GM23338 (cell line): ENCODE measurements around the gene CCDC86. TPM values are rescaled to one million over a fixed set of nuclear protein-coding genes. Genes with fewer than 3 reads are reported as not detected.

Experiments used
- ATAC-seq: fragments of 200-7000 bp; cut with Tn5 transposase; 3 replicates; pipeline ENCODE4 v1.9.1; 2020
- DNase-seq: peaks from one replicate; pipeline ENCODE4 v3.0.0-alpha.2; 2015; ENCODE audit warnings: low spot score
- H2AFZ ChIP-seq: fragments of 200-600 bp; sonication (generic); 2 replicates; pipeline ENCODE4 v1.8.0; 2016; ENCODE audit warnings: antibody characterized with exemption, mild to moderate bottlenecking, moderate library complexity
- H3F3A ChIP-seq: fragments of 200-600 bp; sonication (generic); replicated peaks from 2 replicates; pipeline ENCODE4 v1.8.0; 2017; ENCODE audit warnings: antibody characterized with exemption, mixed run types, low read depth
- H3K27ac ChIP-seq: fragments of 200-600 bp; sonication (generic); 2 replicates; pipeline ENCODE4 v1.6.1; 2016; ENCODE audit warnings: low read depth
- H3K27me3 ChIP-seq: fragments of 200-600 bp; sonication (generic); 2 replicates; pipeline ENCODE4 v1.8.0; 2016; ENCODE audit warnings: mild to moderate bottlenecking, mixed run types, moderate library complexity; ENCODE audit not compliant: insufficient read depth
- H3K36me3 ChIP-seq: fragments of 200-600 bp; sonication (generic); 2 replicates; pipeline ENCODE4 v1.8.0; 2016; ENCODE audit warnings: mild to moderate bottlenecking; ENCODE audit not compliant: insufficient read depth
- H3K4me1 ChIP-seq: fragments of 200-600 bp; sonication (generic); 2 replicates; pipeline ENCODE4 v1.8.0; 2016; ENCODE audit warnings: mild to moderate bottlenecking, moderate library complexity; ENCODE audit not compliant: insufficient read depth
- H3K4me2 ChIP-seq: fragments of 200-600 bp; sonication (generic); 2 replicates; pipeline ENCODE4 v1.7.1; 2017; ENCODE audit warnings: mixed run types
- H3K4me3 ChIP-seq: fragments of 200-600 bp; sonication (generic); 2 replicates; pipeline ENCODE4 v1.6.1; 2016; ENCODE audit warnings: mixed run types
- H3K79me2 ChIP-seq: fragments of 200-600 bp; sonication (generic); replicated peaks from 2 replicates; pipeline ENCODE4 v1.8.0; 2017; ENCODE audit warnings: mild to moderate bottlenecking; ENCODE audit not compliant: insufficient read depth
- H3K9me2 ChIP-seq: fragments of 200-600 bp; sonication (generic); 2 replicates; pipeline ENCODE4 v1.8.0; 2017; ENCODE audit not compliant: insufficient read depth
- H4K20me1 ChIP-seq: fragments of 200-600 bp; sonication (generic); replicated peaks from 2 replicates; pipeline ENCODE4 v1.8.0; 2017; ENCODE audit warnings: mild to moderate bottlenecking; ENCODE audit not compliant: insufficient read depth
- H3K27ac Mint-ChIP-seq: 2 replicates; pipeline ENCODE4 v1.8.0; 2020; ENCODE audit warnings: inconsistent platforms, mild to moderate bottlenecking, moderate library complexity, mixed read lengths
- H3K27me3 Mint-ChIP-seq: 3 replicates; pipeline ENCODE4 v1.8.0; 2022; ENCODE audit warnings: low read depth, mild to moderate bottlenecking, moderate library complexity, mixed read lengths, inconsistent platforms; ENCODE audit not compliant: insufficient read depth, poor library complexity
- H3K36me3 Mint-ChIP-seq: 3 replicates; pipeline ENCODE4 v1.8.0; 2021; ENCODE audit warnings: low read depth, mild to moderate bottlenecking, inconsistent platforms, moderate library complexity, mixed read lengths
- H3K4me1 Mint-ChIP-seq: 3 replicates; pipeline ENCODE4 v1.8.0; 2020; ENCODE audit warnings: mild to moderate bottlenecking, inconsistent platforms, mixed read lengths
- H3K4me3 Mint-ChIP-seq: 3 replicates; pipeline ENCODE4 v1.8.0; 2021; ENCODE audit warnings: moderate library complexity, mild to moderate bottlenecking, inconsistent platforms, mixed read lengths
- H3K9me3 Mint-ChIP-seq: 3 replicates; pipeline ENCODE4 v1.8.0; 2020; ENCODE audit warnings: moderate library complexity, mild to moderate bottlenecking, inconsistent platforms, mixed read lengths
- EZH2 ChIP-seq: fragments of 200-600 bp; sonication (generic); IDR thresholded peaks from one replicate; pipeline ENCODE4 v1.8.0; 2017; ENCODE audit warnings: antibody characterized with exemption, mild to moderate bottlenecking, low read depth; ENCODE audit not compliant: unreplicated experiment
- EZH2phosphoT487 ChIP-seq: fragments of 200-600 bp; sonication (generic); IDR thresholded peaks from one replicate; pipeline ENCODE4 v1.8.1; 2018; ENCODE audit warnings: antibody characterized with exemption; ENCODE audit not compliant: unreplicated experiment
- JUNB ChIP-seq: IDR thresholded peaks from one replicate; pipeline ENCODE4 v1.6.1; 2016; ENCODE audit warnings: antibody characterized with exemption; ENCODE audit not compliant: unreplicated experiment
- polyA plus RNA-seq: library from polyadenylated mRNA; unstranded; fragments of >200 nt; fragmentation: Nextera tagmentation; extraction: Ambion mirVana; gene quantifications from 2 replicates; pipeline ENCODE4 v1.2.1, GENCODE V29; 2016
- total RNA-seq: library from RNA; depleted of rRNA; stranded (reverse); fragments of >200 nt; shearing (Covaris generic); gene quantifications from 2 replicates; pipeline ENCODE4 v1.2.3, GENCODE V29; 2014
- TF ChIP-seq, protein P1 (sequence below): fragments of 250-450 bp; sonication (Bioruptor Pico); IDR thresholded peaks from 2 replicates; pipeline ENCODE4 v1.5.0; 2020; ENCODE audit warnings: mild to moderate bottlenecking, moderate library complexity
- TF ChIP-seq, protein P2 (sequence below), 2 experiments: fragments of 200-600 bp in 1 of 2; sonication (generic) in 1 of 2; conservative IDR thresholded peaks; 2 replicates each; pipeline versions ENCODE4 v1.5.1 to v1.6.1; 2016 to 2017; ENCODE audit warnings: antibody characterized with exemption in 2 of 2, low read depth in 2 of 2, mild to moderate bottlenecking in 2 of 2, moderate library complexity in 1 of 2

The CCDC86 gene
- total and polyA plus RNA-seq, 2 experiments from 2014 or later: 67.3 to 98.5 TPM

DNA sequence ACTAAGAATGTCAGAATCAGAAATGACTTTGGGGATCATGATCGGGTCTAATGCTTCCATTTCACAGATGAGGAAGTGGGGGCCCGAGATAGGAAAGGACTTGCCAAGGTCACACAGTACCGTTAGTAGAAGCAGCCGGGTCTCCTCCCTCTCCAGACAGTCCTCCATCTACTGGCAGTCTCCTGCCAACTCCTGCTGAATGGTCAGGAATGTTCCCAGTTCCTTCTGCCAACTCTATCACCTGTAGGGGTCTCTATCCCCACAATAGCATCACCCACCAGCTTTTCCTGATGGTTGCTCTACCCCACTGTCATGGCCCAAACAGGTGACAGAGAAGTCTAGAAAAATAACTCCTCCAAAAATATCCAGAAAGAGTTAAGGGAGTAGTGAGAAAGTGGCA, 23.9 kb upstream of the CCDC86 start:
- DNase-seq (no peak), ATAC-seq (no peak)
- Mint-ChIP-seq H3K27me3 (peaks cover 8% of the 10 kb centered on the region), H3K36me3 (peaks cover 12% of the 10 kb centered on the region; the same call in 2 of the 3 replicates), H3K27ac (no peak overlapping the region), H3K4me1 (no peaks in the 10 kb centered on the region), H3K9me3 (peaks cover 34% of the 10 kb centered on the region), H3K4me3 (no peak overlapping the region)
- TF ChIP-seq, protein P1, sequence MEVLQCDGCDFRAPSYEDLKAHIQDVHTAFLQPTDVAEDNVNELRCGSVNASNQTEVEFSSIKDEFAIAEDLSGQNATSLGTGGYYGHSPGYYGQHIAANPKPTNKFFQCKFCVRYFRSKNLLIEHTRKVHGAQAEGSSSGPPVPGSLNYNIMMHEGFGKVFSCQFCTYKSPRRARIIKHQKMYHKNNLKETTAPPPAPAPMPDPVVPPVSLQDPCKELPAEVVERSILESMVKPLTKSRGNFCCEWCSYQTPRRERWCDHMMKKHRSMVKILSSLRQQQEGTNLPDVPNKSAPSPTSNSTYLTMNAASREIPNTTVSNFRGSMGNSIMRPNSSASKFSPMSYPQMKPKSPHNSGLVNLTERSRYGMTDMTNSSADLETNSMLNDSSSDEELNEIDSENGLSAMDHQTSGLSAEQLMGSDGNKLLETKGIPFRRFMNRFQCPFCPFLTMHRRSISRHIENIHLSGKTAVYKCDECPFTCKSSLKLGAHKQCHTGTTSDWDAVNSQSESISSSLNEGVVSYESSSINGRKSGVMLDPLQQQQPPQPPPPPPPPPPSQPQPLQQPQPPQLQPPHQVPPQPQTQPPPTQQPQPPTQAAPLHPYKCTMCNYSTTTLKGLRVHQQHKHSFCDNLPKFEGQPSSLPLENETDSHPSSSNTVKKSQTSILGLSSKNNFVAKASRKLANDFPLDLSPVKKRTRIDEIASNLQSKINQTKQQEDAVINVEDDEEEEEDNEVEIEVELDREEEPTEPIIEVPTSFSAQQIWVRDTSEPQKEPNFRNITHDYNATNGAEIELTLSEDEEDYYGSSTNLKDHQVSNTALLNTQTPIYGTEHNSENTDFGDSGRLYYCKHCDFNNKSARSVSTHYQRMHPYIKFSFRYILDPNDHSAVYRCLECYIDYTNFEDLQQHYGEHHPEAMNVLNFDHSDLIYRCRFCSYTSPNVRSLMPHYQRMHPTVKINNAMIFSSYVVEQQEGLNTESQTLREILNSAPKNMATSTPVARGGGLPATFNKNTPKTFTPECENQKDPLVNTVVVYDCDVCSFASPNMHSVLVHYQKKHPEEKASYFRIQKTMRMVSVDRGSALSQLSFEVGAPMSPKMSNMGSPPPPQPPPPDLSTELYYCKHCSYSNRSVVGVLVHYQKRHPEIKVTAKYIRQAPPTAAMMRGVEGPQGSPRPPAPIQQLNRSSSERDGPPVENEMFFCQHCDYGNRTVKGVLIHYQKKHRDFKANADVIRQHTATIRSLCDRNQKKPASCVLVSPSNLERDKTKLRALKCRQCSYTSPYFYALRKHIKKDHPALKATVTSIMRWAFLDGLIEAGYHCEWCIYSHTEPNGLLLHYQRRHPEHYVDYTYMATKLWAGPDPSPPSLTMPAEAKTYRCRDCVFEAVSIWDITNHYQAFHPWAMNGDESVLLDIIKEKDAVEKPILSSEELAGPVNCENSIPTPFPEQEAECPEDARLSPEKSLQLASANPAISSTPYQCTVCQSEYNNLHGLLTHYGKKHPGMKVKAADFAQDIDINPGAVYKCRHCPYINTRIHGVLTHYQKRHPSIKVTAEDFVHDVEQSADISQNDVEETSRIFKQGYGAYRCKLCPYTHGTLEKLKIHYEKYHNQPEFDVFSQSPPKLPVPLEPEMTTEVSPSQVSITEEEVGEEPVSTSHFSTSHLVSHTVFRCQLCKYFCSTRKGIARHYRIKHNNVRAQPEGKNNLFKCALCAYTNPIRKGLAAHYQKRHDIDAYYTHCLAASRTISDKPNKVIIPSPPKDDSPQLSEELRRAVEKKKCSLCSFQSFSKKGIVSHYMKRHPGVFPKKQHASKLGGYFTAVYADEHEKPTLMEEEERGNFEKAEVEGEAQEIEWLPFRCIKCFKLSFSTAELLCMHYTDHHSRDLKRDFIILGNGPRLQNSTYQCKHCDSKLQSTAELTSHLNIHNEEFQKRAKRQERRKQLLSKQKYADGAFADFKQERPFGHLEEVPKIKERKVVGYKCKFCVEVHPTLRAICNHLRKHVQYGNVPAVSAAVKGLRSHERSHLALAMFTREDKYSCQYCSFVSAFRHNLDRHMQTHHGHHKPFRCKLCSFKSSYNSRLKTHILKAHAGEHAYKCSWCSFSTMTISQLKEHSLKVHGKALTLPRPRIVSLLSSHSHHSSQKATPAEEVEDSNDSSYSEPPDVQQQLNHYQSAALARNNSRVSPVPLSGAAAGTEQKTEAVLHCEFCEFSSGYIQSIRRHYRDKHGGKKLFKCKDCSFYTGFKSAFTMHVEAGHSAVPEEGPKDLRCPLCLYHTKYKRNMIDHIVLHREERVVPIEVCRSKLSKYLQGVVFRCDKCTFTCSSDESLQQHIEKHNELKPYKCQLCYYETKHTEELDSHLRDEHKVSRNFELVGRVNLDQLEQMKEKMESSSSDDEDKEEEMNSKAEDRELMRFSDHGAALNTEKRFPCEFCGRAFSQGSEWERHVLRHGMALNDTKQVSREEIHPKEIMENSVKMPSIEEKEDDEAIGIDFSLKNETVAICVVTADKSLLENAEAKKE: no peak
- TF ChIP-seq JUNB (no peak), EZH2 (no peak), EZH2phosphoT487 (no peak)
- TF ChIP-seq, protein P2, sequence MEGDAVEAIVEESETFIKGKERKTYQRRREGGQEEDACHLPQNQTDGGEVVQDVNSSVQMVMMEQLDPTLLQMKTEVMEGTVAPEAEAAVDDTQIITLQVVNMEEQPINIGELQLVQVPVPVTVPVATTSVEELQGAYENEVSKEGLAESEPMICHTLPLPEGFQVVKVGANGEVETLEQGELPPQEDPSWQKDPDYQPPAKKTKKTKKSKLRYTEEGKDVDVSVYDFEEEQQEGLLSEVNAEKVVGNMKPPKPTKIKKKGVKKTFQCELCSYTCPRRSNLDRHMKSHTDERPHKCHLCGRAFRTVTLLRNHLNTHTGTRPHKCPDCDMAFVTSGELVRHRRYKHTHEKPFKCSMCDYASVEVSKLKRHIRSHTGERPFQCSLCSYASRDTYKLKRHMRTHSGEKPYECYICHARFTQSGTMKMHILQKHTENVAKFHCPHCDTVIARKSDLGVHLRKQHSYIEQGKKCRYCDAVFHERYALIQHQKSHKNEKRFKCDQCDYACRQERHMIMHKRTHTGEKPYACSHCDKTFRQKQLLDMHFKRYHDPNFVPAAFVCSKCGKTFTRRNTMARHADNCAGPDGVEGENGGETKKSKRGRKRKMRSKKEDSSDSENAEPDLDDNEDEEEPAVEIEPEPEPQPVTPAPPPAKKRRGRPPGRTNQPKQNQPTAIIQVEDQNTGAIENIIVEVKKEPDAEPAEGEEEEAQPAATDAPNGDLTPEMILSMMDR (conservative IDR thresholded peaks at IDR 0.05; ENCODE audit: low read depth in 2 of 2): peak in 1 of 2 experiments; percentile 27; a peak in 1 of 4 replicates
- H3K36me3 ChIP-seq: no peaks in the 10 kb centered on the region
- H3K9me2 ChIP-seq: no peaks in the 10 kb centered on the region
- H3K4me3 ChIP-seq: no peak overlapping the region
- H3K27ac ChIP-seq: no peak overlapping the region
- H3K27me3 ChIP-seq: no peaks in the 10 kb centered on the region
- H3K79me2 ChIP-seq: no peaks in the 10 kb centered on the region
- H2AFZ ChIP-seq: no peak overlapping the region
- H3K4me2 ChIP-seq: no peak overlapping the region
- no peaks in the 10 kb centered on the region for H3F3A ChIP-seq
- H4K20me1 ChIP-seq: no peaks in the 10 kb centered on the region
- no peaks in the 10 kb centered on the region for H3K4me1 ChIP-seq
